HG03558 (cell line): ENCODE data around the gene CEBPE.

Experiments
- ATAC-seq: cut with Tn5 transposase; IDR thresholded peaks from one replicate; pipeline ENCODE4 v1.9.1; 2021; ENCODE audit warnings: moderate number of reproducible peaks; ENCODE audit not compliant: unreplicated experiment; ENCODE audit errors: extremely low read depth

The CEBPE gene

DNA sequence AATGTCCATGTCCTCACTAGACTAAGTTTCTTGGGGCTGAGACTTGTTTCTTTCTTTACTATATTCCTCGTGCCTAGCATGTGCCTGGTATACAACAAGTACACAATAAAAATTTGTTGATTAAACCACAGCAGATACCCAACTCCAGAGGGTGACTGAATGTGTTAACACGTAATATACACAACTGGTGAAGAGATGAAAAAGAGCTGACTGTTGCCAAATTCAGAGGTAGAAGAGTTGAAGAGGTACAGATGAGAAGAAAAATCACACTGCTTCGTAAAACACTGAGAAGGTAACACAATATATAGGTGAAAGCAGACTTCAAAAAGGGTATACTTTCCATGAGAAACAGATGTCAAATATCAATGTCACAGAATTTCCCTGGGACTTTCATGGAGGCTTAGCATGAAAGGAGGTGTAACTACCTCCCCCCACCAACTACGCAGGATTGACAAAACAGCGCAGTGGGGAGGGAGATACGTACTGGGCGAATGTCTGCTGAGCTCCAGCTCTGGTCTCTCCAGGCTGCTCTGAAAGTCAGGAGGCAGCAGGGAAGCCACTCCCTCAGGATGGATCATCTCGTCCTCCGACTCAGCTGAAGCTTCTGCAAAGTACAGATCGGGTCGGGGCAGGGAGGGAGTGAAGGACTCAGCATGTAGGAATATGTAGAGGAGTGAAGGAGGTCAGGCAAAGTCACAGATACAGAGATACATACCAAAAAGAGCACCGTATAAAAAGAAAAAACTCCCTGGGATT lies 29.4 kb downstream of the CEBPE start:
- no peak for ATAC-seq

GRCh38 chr14:23086565-23086964 lies 32.5 kb downstream of the CEBPE start:
- ATAC-seq = no peak

DNA sequence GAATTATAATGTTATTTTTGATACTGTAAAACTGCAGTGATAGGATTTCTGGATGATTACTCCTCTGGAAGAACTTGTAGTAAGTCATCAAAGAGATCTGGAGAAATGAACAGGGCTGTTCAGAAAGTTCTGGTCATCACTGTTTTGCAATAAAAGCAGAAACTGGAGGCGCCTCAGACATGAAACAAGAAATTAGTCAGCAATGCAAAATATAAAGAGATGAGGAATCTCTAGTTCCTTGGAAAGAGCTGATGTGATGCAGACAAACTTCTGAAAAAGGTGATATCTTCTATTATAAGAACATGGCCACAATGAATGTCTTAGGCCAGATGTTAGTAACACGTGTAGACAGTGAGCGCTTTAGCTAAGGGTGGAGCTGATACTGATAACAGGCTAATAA lies 33.6 kb downstream of the CEBPE start:
- no peak for ATAC-seq

GRCh38 chr14:23080474-23080873 lies 38.6 kb downstream of the CEBPE start:
- ATAC-seq = no peak

DNA sequence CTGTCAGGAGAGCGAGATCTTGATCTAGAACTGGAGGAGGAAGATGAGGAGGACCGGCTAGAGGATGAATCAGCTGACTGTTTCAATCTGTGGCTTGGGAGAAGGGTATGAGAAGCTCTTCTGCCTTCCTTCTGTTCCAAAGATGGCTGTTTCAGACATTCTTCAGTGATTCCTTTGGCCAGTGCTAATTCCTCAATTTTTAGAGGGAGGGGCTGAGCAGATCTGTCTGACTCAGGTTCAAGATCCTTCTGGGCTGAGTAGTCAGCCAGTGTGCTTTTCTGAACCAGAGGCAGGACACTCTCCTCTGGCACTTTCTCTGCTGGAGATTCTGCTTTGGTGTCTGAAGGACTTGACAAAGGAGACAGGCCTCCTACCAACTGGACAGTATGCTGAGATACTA lies 39.3 kb downstream of the CEBPE start:
- no peak for ATAC-seq

- ATAC-seq = no peak
These were observed 40.4 kb downstream of the CEBPE start for GRCh38 chr14:23078692-23079116.

- no peak for ATAC-seq
These were observed 41.1 kb downstream of the CEBPE start for GRCh38 chr14:23077962-23078361.

GRCh38 chr14:23076785-23077408 lies 42.2 kb downstream of the CEBPE start:
- ATAC-seq = no peak

DNA sequence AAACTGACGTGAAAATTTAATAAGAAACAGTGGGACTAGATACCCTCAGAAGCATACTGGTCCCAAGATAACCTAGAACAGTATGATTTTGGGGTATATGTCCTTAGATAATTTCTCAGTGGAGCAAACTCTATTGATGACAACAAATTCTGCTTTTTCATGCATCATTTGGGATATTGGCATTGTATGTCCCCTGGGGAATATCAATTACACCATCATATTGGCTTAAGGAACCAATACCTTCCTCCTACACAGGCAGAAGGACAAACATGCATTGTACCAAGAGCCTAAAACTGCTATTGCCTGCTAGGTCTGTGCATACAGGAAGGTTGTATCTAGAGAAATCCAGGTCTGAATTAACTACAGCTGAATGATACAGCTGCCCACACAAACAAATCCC lies 44.1 kb downstream of the CEBPE start:
- no peak for ATAC-seq

GRCh38 chr14:23071921-23072539 lies 47.0 kb downstream of the CEBPE start:
- ATAC-seq = no peak

DNA sequence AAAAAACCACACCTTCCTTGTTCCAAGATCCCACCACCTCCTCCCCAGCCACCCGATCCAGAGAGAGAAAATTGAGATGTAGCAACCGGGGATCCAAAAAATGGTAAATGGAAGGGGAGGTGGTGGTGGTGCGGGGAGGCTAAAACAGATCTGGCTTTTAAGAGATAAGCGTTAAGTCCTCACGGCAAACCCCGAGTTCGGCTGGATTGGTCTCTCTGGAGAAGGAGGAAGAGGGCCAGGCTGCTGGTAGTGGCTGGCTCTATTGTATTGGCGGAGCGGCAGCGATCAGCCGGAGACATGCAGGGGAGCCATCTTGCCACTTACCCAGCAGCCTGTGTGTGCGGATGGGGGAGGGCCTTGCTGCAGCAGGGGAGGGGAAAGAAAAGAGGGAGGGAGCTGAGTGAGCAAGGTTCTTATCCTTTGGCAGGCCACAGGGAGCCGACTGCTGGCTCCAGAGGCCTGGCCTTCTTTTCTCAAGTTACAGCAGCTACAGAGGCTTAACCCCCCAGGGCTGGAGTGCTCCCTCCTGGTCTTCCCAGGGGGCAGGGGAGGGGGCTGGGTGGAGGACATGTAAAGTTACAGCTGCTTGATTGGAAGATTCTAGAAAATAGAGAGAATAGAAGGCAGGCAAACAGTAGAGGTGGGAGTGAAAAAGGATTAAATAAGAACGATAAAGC lies 47.7 kb downstream of the CEBPE start:
- ATAC-seq = peak; percentile 69

- no peak for ATAC-seq
These were observed 48.6 kb downstream of the CEBPE start for GRCh38 chr14:23070262-23071129.

GRCh38 chr14:23069413-23069806 lies 49.6 kb downstream of the CEBPE start:
- ATAC-seq = no peak

DNA sequence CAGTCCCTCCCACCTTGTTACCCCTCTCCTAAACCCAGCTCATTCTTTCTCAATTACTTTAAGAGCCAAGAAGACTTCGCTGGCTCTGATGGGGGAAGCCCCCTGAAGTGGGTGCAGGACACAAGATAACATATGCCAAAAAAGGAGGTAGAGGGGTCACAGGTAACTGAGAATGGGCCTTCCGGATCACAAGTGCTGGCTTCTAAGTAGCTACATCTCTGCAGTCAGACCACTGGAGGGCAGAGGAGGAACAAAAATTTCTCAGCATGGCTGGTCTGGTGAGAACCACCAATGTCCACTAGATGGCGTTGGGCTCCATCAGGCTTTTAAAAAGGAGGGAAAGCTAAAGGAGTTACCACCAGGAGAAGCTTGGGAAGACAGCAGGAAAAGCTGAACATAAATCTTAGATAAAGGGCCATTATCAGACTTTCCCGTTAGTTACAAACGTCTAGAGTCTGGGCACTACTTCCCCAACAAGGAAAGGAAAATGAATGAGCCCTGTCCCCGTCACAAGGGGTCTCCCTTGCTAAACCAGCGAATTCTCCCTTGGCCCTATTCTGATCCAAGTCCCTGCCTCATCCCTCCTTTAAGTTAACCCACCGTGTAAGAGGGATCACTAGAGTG lies 50.2 kb downstream of the CEBPE start:
- no peak for ATAC-seq

DNA sequence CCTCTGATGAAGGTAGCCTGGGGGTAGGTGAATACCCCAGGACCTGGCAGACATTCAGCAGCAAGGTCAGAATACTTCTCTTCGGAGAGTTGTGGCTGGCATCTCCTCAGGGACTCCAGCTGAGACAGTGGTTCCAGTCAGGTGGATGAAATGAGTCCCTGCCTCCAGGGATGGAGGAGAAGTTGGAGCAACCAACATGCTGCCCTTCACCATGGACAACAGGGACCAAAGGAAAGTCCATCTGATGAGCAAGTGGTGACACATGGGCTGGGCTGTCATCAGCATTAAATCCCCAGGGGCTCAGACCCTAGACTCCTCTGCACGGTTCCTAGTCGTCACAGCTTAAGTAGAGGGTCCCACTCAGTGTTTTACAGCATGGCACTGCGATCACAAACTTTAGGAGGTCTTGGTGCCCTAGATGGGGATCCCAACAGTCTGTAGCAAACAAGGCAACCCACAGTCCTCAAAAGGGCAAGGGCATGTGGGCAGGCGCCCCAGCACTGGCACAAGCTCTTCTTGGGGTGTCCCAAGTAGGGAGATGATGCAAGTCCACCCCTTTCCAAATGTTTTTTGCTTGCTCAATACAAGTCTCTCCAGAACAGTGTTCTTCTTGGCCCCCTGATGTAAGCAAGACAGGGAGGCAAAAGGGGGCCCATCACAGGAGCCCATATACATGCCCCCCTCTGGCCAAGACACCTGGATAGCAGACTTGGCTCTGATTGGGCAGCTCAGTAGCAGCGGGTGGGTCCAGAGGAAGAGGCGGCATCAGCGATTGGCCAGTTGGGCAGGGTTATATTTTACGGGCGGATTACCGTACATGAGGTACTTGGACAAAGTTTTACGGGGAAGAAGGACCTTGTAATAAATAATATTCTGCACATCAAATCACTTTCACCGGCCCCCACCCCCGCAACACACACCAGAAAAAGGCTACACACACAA lies 50.9 kb downstream of the CEBPE start:
- ATAC-seq = no peak
